H1 (cell line): ENCODE data around the gene FNDC11. TPM values are rescaled to one million over a fixed set of nuclear protein-coding genes. Genes with fewer than 3 reads are reported as not detected.

Experiments used
- CTCF ChIA-PET: fragments of 300-600 bp; sonication (Branson Sonifier 250); formaldehyde crosslinking; loops from one replicate; lab custom pipeline; 2021; ENCODE audit not compliant: partially characterized antibody; lab: Charles Lee
- POLR2A ChIA-PET: fragments of 300-600 bp; sonication (Branson Sonifier 250); formaldehyde crosslinking; loops from one replicate; lab custom pipeline; 2021; ENCODE audit warnings: inconsistent platforms; ENCODE audit not compliant: partially characterized antibody; lab: Charles Lee
- DNase-seq, 2 experiments: peaks; one replicate each; pipeline versions ENCODE4 v3.0.0 to v3.0.0-alpha.2; 2010 to 2022; ENCODE audit warnings: low spot score in 2 of 2, low read depth in 1 of 2, mixed read lengths in 1 of 2
- FAIRE-seq: peaks from 2 replicates; lab custom pipeline; 2011; peaks lifted over from hg19 to GRCh38; lab: Jason Lieb, UNC
- H2AFZ ChIP-seq: 2 replicates; pipeline ENCODE4 v1.8.1; 2012; ENCODE audit warnings: low read length, inconsistent platforms
- H2AK5ac ChIP-seq: 2 replicates; pipeline ENCODE4 v1.6.1; 2013; ENCODE audit warnings: low read depth, low read length
- H2BK120ac ChIP-seq: replicated peaks from 2 replicates; pipeline ENCODE3; 2013; ENCODE audit warnings: low read depth, low read length, inconsistent platforms
- H2BK12ac ChIP-seq: 2 replicates; pipeline ENCODE4 v1.6.1; 2013; ENCODE audit warnings: low read depth, low read length
- H2BK15ac ChIP-seq: 2 replicates; pipeline ENCODE4 v1.6.1; 2013; ENCODE audit warnings: low read length
- H2BK20ac ChIP-seq: 2 replicates; pipeline ENCODE4 v1.6.1; 2013; ENCODE audit warnings: low read length
- H2BK5ac ChIP-seq: 2 replicates; pipeline ENCODE4 v1.6.1; 2013; ENCODE audit warnings: low read depth, low read length
- H3K14ac ChIP-seq: 2 replicates; pipeline ENCODE4 v1.6.1; 2013; ENCODE audit warnings: inconsistent platforms; ENCODE audit not compliant: insufficient read length
- H3K18ac ChIP-seq: 2 replicates; pipeline ENCODE4 v1.6.1; 2013; ENCODE audit warnings: low read length; ENCODE audit errors: extremely low read depth
- H3K23ac ChIP-seq: 2 replicates; pipeline ENCODE4 v1.6.1; 2013; ENCODE audit warnings: inconsistent platforms; ENCODE audit not compliant: insufficient read length
- H3K23me2 ChIP-seq: 2 replicates; pipeline ENCODE4 v1.6.1; 2013; ENCODE audit warnings: low read depth, low read length
- H3K27ac ChIP-seq: 2 replicates; pipeline ENCODE4 v1.6.1; 2011; ENCODE audit warnings: low read depth, low read length, inconsistent platforms
- H3K27me3 ChIP-seq, 4 experiments: replicated peaks in 1 of 4; 1 replicate in 1 of 4; 2 replicates in 3 of 4; pipeline versions ENCODE4 v1.6.1 to v1.8.1; 2011 to 2013; ENCODE audit warnings: low read length in 3 of 4, mild to moderate bottlenecking in 3 of 4, inconsistent platforms in 2 of 4, mixed read lengths in 2 of 4, moderate library complexity in 1 of 4; ENCODE audit not compliant: control insufficient read depth in 3 of 4, insufficient read depth in 3 of 4; ENCODE audit errors: extremely low read depth in 1 of 4
- H3K36me3 ChIP-seq, 4 experiments: 2 replicates each; pipeline versions ENCODE4 v1.6.1 to v1.8.1; 2011 to 2013; ENCODE audit warnings: mild to moderate bottlenecking in 4 of 4, low read length in 3 of 4, moderate library complexity in 2 of 4, control low read depth in 1 of 4, inconsistent platforms in 1 of 4; ENCODE audit not compliant: insufficient read depth in 4 of 4, control insufficient read depth in 2 of 4
- H3K4ac ChIP-seq: replicated peaks from 2 replicates; pipeline ENCODE3; 2013; ENCODE audit warnings: low read length, low read depth, mixed read lengths, inconsistent platforms; ENCODE audit not compliant: insufficient read length
- H3K4me1 ChIP-seq, 4 experiments: replicated peaks in 1 of 4; 1 replicate in 1 of 4; 2 replicates in 3 of 4; pipeline versions ENCODE4 v1.6.1 to v1.8.1; 2011 to 2013; ENCODE audit warnings: low read length in 3 of 4, inconsistent platforms in 2 of 4, mixed read lengths in 1 of 4; ENCODE audit not compliant: insufficient read depth in 4 of 4, control insufficient read depth in 3 of 4
- H3K4me2 ChIP-seq, 2 experiments: 2 replicates each; pipeline versions ENCODE4 v1.6.1 to v1.8.1; 2011 to 2013; ENCODE audit warnings: low read depth in 2 of 2, low read length in 2 of 2, control low read depth in 1 of 2, inconsistent platforms in 1 of 2, mild to moderate bottlenecking in 1 of 2; ENCODE audit not compliant: insufficient read depth in 1 of 2
- H3K4me3 ChIP-seq, 4 experiments: fragments of 200-600, 300-600 bp in 1 of 4; sonication (generic), shearing (Covaris generic), sonication (Bioruptor Twin) in 1 of 4; 2 replicates each; pipeline versions ENCODE4 v1.5.1 to v1.8.1; 2011 to 2016; ENCODE audit warnings: low read length in 4 of 4, low read depth in 3 of 4, control low read depth in 2 of 4, inconsistent platforms in 2 of 4, mild to moderate bottlenecking in 2 of 4, mixed read lengths in 1 of 4, moderate library complexity in 1 of 4; ENCODE audit not compliant: insufficient read depth in 2 of 4; ENCODE audit errors: extremely low read depth in 1 of 4
- H3K56ac ChIP-seq: replicated peaks from 2 replicates; pipeline ENCODE3; 2013; ENCODE audit warnings: low read depth, mild to moderate bottlenecking, mixed read lengths, low read length, inconsistent platforms; ENCODE audit not compliant: insufficient read length
- H3K79me1 ChIP-seq: 2 replicates; pipeline ENCODE4 v1.6.1; 2013; ENCODE audit warnings: low read depth, low read length, control low read depth
- H3K79me2 ChIP-seq, 2 experiments: 2 replicates each; pipeline versions ENCODE4 v1.6.1 to v1.8.1; 2012 to 2013; ENCODE audit warnings: low read length in 2 of 2, mild to moderate bottlenecking in 2 of 2, inconsistent platforms in 1 of 2; ENCODE audit not compliant: insufficient read depth in 2 of 2, control insufficient read depth in 1 of 2
- H3K9ac ChIP-seq, 4 experiments: replicated peaks in 1 of 4; 1 replicate in 1 of 4; 2 replicates in 3 of 4; pipeline versions ENCODE4 v1.6.1 to v1.8.1; 2011 to 2013; ENCODE audit warnings: low read depth in 3 of 4, low read length in 3 of 4, control low read depth in 2 of 4, mild to moderate bottlenecking in 2 of 4, moderate library complexity in 2 of 4, inconsistent platforms in 1 of 4; ENCODE audit errors: extremely low read depth in 1 of 4
- H3K9me3 ChIP-seq, 2 experiments: 2 replicates each; pipeline versions ENCODE4 v1.6.1 to v1.8.1; 2012 to 2013; ENCODE audit warnings: mild to moderate bottlenecking in 2 of 2, moderate library complexity in 2 of 2, control low read depth in 1 of 2, inconsistent platforms in 1 of 2, low read depth in 1 of 2, low read length in 1 of 2, mixed read lengths in 1 of 2; ENCODE audit not compliant: insufficient read depth in 2 of 2
- H4K20me1 ChIP-seq, 2 experiments: replicated peaks in 1 of 2; 2 replicates each; pipeline versions ENCODE3 to v1.8.1; 2011 to 2013; ENCODE audit warnings: inconsistent platforms in 2 of 2, low read length in 2 of 2, mild to moderate bottlenecking in 1 of 2; ENCODE audit not compliant: insufficient read depth in 2 of 2, control insufficient read depth in 1 of 2
- H4K5ac ChIP-seq: 2 replicates; pipeline ENCODE4 v1.6.1; 2013; ENCODE audit warnings: low read length, low read depth, mixed read lengths, inconsistent platforms; ENCODE audit not compliant: insufficient read length
- H4K8ac ChIP-seq: 2 replicates; pipeline ENCODE4 v1.8.0; 2013; ENCODE audit warnings: mild to moderate bottlenecking, moderate library complexity, low read length, inconsistent platforms; ENCODE audit not compliant: insufficient read depth; ENCODE audit errors: extremely low read depth
- H4K91ac ChIP-seq: replicated peaks from 2 replicates; pipeline ENCODE3; 2013; ENCODE audit warnings: low read length, mixed read lengths, inconsistent platforms; ENCODE audit not compliant: insufficient read length
- BRCA1 ChIP-seq: IDR thresholded peaks from 2 replicates; pipeline ENCODE4 v1.6.1; 2012; ENCODE audit warnings: low read depth, low read length, improper control_type of control experiment
- CHD1 ChIP-seq: IDR thresholded peaks from 2 replicates; pipeline ENCODE4 v1.6.1; 2012; ENCODE audit warnings: low read depth, low read length, improper control_type of control experiment
- CREB1 ChIP-seq: IDR thresholded peaks from 2 replicates; pipeline ENCODE4 v1.6.1; 2012; ENCODE audit warnings: inconsistent platforms
- EGR1 ChIP-seq: IDR thresholded peaks from 2 replicates; pipeline ENCODE4 v1.6.1; 2011; ENCODE audit warnings: low read depth, low read length, borderline replicate concordance
- EZH2 ChIP-seq: fragments of 200-600 bp; sonication (generic); IDR thresholded peaks from 2 replicates; pipeline ENCODE4 v1.7.1; 2012; ENCODE audit warnings: low read depth, mild to moderate bottlenecking, moderate library complexity, low read length, inconsistent platforms; ENCODE audit not compliant: severe bottlenecking
- GABPA ChIP-seq: IDR thresholded peaks from 2 replicates; pipeline ENCODE4 v1.6.1; 2011; ENCODE audit warnings: mild to moderate bottlenecking, low read length, moderate library complexity, borderline replicate concordance; ENCODE audit not compliant: insufficient read depth
- HDAC6 ChIP-seq: IDR thresholded peaks from one replicate; pipeline ENCODE4 v1.7.1; 2012; ENCODE audit warnings: low read depth, mild to moderate bottlenecking, inconsistent platforms, low read length, moderate library complexity
- KDM1A ChIP-seq: fragments of 200-600, 300-600 bp; sonication (generic); IDR thresholded peaks from 2 replicates; pipeline ENCODE4 v1.7.1; 2016; ENCODE audit warnings: mild to moderate bottlenecking, low read length, borderline replicate concordance
- KDM4A ChIP-seq: IDR thresholded peaks from one replicate; pipeline ENCODE4 v1.7.1; 2012; ENCODE audit warnings: low read depth, mild to moderate bottlenecking, moderate library complexity, low read length, inconsistent platforms; ENCODE audit not compliant: severe bottlenecking
- NANOG ChIP-seq: IDR thresholded peaks from 2 replicates; pipeline ENCODE4 v1.6.1; 2011; ENCODE audit warnings: low read length, low read depth, mild to moderate bottlenecking, inconsistent platforms; ENCODE audit not compliant: insufficient read depth, poor library complexity, severe bottlenecking
- SIX5 ChIP-seq: IDR thresholded peaks from 2 replicates; pipeline ENCODE4 v1.6.1; 2011; ENCODE audit warnings: mild to moderate bottlenecking, low read depth, low read length
- SP4 ChIP-seq: IDR thresholded peaks from 2 replicates; pipeline ENCODE4 v1.6.1; 2012; ENCODE audit warnings: low read length, inconsistent platforms
- TAF7 ChIP-seq: optimal IDR thresholded peaks from 2 replicates; pipeline ENCODE3; 2011; ENCODE audit warnings: low read depth, mild to moderate bottlenecking, inconsistent platforms, low read length, moderate library complexity, borderline replicate concordance
- TBP ChIP-seq: IDR thresholded peaks from 2 replicates; pipeline ENCODE4 v1.6.1; 2011; ENCODE audit warnings: low read depth, low read length, improper control_type of control experiment
- WGBS, 2 experiments: shearing (Covaris generic) in 1 of 2; methylation state at CpG; one replicate each; pipeline versions ENCODE4 v1.1.6 to v1.1.7; 2013 to 2015; ENCODE audit warnings: low lambda C conversion rate in 2 of 2, mixed read lengths in 2 of 2, inconsistent platforms in 1 of 2, low coverage in 1 of 2, missing lambda C conversion rate in 1 of 2; ENCODE audit not compliant: insufficient replicate concordance in 2 of 2, insufficient coverage in 1 of 2, insufficient read length in 1 of 2; ENCODE audit errors: extremely low coverage in 1 of 2, missing lambda C conversion rate in 1 of 2; 5-methylcytosine and 5-hydroxymethylcytosine counted together
- polyA plus RNA-seq, 7 experiments: library from polyadenylated mRNA; depleted of rRNA in 3 of 7; stranded (reverse) in 5 of 7; unstranded in 2 of 7; fragments of >200 nt in 5 of 7; fragments of 200-250 nt in 2 of 7; gene quantifications; 1 replicate in 5 of 7; 2 replicates in 1 of 7; 4 replicates in 1 of 7; pipeline versions ENCODE4 v1.2.1 to v1.2.3, GENCODE V29; 2011 to 2013; ENCODE audit warnings: missing spikeins in 2 of 7, mixed read lengths in 2 of 7
- total RNA-seq: library from RNA; stranded (reverse); fragmentation: NEBNext Ultra II Directional; extraction: Animal tissue kit (Norgen Biotek cat#: 25700); gene quantifications from 2 replicates; pipeline ENCODE4 v1.2.1, GENCODE V29; 2021

Gene FNDC11
- total and polyA plus RNA-seq, 2 of the 8 experiments (the other 6 are each of a cell fraction or from before 2014, with no cell fraction given) = 2.6 to 8.8 TPM

GRCh38 chr20:63509088-63509564 lies 44.8 kb upstream of the FNDC11 start:
- H3K4me1 ChIP-seq = no peaks in the 10 kb centered on the region
- H3K79me1 ChIP-seq = no peaks in the 10 kb centered on the region
- H3K23me2 ChIP-seq = no peaks in the 10 kb centered on the region
- no peak overlapping the region for H3K27ac ChIP-seq
- no peak overlapping the region for H4K91ac ChIP-seq
- no peak overlapping the region for H3K4ac ChIP-seq
- DNase-seq (no peak), FAIRE-seq (no peak)
- H2BK20ac ChIP-seq = no peak overlapping the region
- no peak overlapping the region for H2BK5ac ChIP-seq
- H2AK5ac ChIP-seq = no peak overlapping the region
- CTCF ChIA-PET = interaction anchor here (0.6 to 1.2 kb wide), 3 partner anchors 8 to 308 kb away, joined by 3 to 4 read pairs (median 3); no protein-coding TSS in a partner anchor
- peaks cover 0 to 6% of the 10 kb centered on the region in 2 experiments; a peak in 2 of 4 replicates for H3K9me3 ChIP-seq
- no peak overlapping the region for H3K23ac ChIP-seq
- H3K36me3 ChIP-seq = no peaks in the 10 kb centered on the region
- H4K8ac ChIP-seq = no peak overlapping the region
- no peak for TF ChIP-seq BRCA1
- TF ChIP-seq EGR1 = no peak
- no peak for TF ChIP-seq SP4
- no peak for TF ChIP-seq KDM4A
- no peak for TF ChIP-seq NANOG
- no peak for TF ChIP-seq EZH2
- TF ChIP-seq GABPA = no peak
- no peak for TF ChIP-seq HDAC6
- no peak for TF ChIP-seq KDM1A
- TF ChIP-seq CREB1 = no peak
- TF ChIP-seq TAF7 = no peak
- no peak for TF ChIP-seq SIX5
- TF ChIP-seq TBP = no peak
- TF ChIP-seq CHD1 = no peak
- POLR2A ChIA-PET = interaction anchor here (1.4 kb wide), 1 partner anchor 13 kb away, joined by 7 read pairs; no protein-coding TSS in a partner anchor
- H3K18ac ChIP-seq = no peak overlapping the region
- H3K56ac ChIP-seq = no peak overlapping the region
- no peaks in the 10 kb centered on the region for H3K79me2 ChIP-seq
- no peak overlapping the region for H4K5ac ChIP-seq
- H3K4me2 ChIP-seq = no peak overlapping the region
- H2BK15ac ChIP-seq = no peak overlapping the region
- H2BK12ac ChIP-seq = no peak overlapping the region
- no peak overlapping the region for H2BK120ac ChIP-seq
- H3K4me3 ChIP-seq = no peak overlapping the region
- no peak overlapping the region for H2AFZ ChIP-seq
- H4K20me1 ChIP-seq = no peaks in the 10 kb centered on the region
- 91% methylated on average over 9 of the region's 9 CpGs; no CpG with 5 or more reads in 1 of the 2 experiments for WGBS, 2 experiments
- H3K14ac ChIP-seq = no peak overlapping the region
- no peak overlapping the region for H3K9ac ChIP-seq
- H3K27me3 ChIP-seq = no peaks in the 10 kb centered on the region; a peak in 1 of 7 replicates
